Measurements from ENCODE around the gene BAG1. TPM values are rescaled to one million over a fixed set of nuclear protein-coding genes. Genes with fewer than 3 reads are reported as not detected.

BAG1 gene
- total RNA-seq, 1 donor, result 54.1 TPM

GRCh38 chr9:33230756-33231622 lies 33.5 kb downstream of the BAG1 start:
- TF ChIP-seq, protein P1, sequence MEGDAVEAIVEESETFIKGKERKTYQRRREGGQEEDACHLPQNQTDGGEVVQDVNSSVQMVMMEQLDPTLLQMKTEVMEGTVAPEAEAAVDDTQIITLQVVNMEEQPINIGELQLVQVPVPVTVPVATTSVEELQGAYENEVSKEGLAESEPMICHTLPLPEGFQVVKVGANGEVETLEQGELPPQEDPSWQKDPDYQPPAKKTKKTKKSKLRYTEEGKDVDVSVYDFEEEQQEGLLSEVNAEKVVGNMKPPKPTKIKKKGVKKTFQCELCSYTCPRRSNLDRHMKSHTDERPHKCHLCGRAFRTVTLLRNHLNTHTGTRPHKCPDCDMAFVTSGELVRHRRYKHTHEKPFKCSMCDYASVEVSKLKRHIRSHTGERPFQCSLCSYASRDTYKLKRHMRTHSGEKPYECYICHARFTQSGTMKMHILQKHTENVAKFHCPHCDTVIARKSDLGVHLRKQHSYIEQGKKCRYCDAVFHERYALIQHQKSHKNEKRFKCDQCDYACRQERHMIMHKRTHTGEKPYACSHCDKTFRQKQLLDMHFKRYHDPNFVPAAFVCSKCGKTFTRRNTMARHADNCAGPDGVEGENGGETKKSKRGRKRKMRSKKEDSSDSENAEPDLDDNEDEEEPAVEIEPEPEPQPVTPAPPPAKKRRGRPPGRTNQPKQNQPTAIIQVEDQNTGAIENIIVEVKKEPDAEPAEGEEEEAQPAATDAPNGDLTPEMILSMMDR (IDR thresholded peaks at IDR 0.05; ENCODE audit: insufficient read depth, low read length), result no peak
- no peak overlapping the region for H3K4me3 ChIP-seq (ENCODE audit: low read depth, low read length)
- DNase-seq (ENCODE audit: low read depth), result no peak

- H3K4me3 ChIP-seq (ENCODE audit: low read depth, low read length), result no peak overlapping the region
- no peak for DNase-seq (ENCODE audit: low read depth)
- TF ChIP-seq, protein P1 (IDR thresholded peaks at IDR 0.05; ENCODE audit: insufficient read depth, low read length), result no peak
Observed at GRCh38 chr9:33229359-33230114, 35.0 kb downstream of the BAG1 start.

GRCh38 chr9:33228606-33229005 lies 35.9 kb downstream of the BAG1 start:
- no peak overlapping the region for H3K4me3 ChIP-seq (ENCODE audit: low read depth, low read length)
- TF ChIP-seq, protein P1 (IDR thresholded peaks at IDR 0.05; ENCODE audit: insufficient read depth, low read length), result no peak
- no peak for DNase-seq (ENCODE audit: low read depth)

- DNase-seq (ENCODE audit: low read depth), result no peak
- TF ChIP-seq, protein P1 (IDR thresholded peaks at IDR 0.05; ENCODE audit: insufficient read depth, low read length), result no peak
Observed at GRCh38 chr9:33227741-33228140, 36.8 kb downstream of the BAG1 start.

DNA sequence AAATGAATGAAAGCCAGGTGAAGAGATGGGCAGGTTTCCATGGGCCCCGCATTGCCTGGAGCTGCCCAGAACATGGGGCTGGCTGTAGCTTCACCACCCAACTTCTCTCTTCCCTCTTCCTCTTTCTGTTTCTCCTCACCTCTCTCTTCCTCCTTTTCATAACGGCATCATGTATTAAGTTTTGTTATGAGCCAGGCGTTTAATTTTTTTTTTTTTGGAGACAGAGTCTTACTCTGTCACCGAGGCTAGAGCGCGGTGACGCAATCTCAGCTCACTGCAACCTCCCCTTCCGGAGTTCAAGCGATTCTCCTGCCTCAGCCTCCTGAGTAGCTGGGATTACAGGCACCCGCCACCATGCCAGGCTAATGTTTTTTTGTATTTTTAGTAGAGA lies 37.5 kb downstream of the BAG1 start:
- no peak overlapping the region for H3K4me3 ChIP-seq (ENCODE audit: low read depth, low read length)
- no peak for DNase-seq (ENCODE audit: low read depth)
- TF ChIP-seq, protein P1 (IDR thresholded peaks at IDR 0.05; ENCODE audit: insufficient read depth, low read length), result no peak

More at GRCh38 chr9:33227741-33228140, 36.8 kb downstream of the BAG1 start:
- H3K4me3 ChIP-seq (ENCODE audit: low read depth, low read length), result no peak overlapping the region

DNA sequence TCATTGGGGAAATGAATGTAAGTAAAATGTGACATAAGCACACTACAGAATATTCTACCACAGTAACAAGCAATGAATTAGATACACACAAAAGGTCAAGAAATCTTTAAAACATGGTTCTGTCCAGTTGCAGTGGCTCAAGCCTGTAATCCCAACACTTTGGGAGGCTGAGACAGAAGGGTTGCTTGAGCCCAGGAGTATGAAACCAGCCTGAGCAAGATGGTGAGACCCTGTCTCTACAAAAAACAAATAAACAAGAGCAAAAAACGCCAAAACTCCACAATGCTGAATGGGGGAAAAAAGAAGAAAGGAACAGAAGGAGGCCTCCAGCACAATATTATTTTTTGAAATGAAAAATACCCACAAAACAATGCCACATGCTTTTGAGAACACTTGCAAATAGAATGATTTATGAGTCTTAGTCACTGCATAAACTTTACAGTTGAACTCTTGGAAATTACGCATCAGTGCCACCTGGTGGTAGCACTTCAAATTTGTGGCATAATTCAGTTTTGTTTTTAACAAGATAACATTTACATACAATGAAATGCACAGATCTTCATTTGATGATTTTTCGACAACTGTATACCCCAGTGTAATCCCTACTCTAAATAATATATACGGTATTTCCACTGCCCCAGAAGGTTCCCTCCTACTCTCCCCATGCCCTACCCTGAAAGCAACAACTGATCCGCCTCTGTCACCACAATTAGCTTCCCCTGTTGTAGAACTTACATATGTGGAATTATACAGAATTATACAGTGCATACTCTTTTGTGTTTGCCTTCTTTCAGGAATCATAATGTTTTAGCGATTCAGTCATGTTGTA lies 39.0 kb downstream of the BAG1 start:
- no peak overlapping the region for H3K4me3 ChIP-seq (ENCODE audit: low read depth, low read length)
- TF ChIP-seq, protein P1 (IDR thresholded peaks at IDR 0.05; ENCODE audit: insufficient read depth, low read length), result peak; percentile 54
- peak; percentile 92 for DNase-seq (ENCODE audit: low read depth)

All from fibroblast of the aortic adventitia (primary cell).